GM21825 (cell line): ENCODE measurements around the gene ZDHHC11.
"Not testable (repeated sequence)": the region's sequence is repeated elsewhere in the genome, so short reads cannot be mapped to it uniquely, and the experiment has no call there.

Source experiments
- ATAC-seq: cut with Tn5 transposase; IDR thresholded peaks from one replicate; pipeline ENCODE4 v1.9.1; 2021; ENCODE audit warnings: mild to moderate bottlenecking, moderate library complexity; ENCODE audit not compliant: unreplicated experiment

Gene ZDHHC11

GRCh38 chr5:880816-881550 is 30.2 kb upstream of the ZDHHC11 start:
- no peak for ATAC-seq

GRCh38 chr5:878677-879076 is 27.9 kb upstream of the ZDHHC11 start:
- not testable (repeated sequence) for ATAC-seq

- no peak for ATAC-seq
These were observed 27.3 kb upstream of the ZDHHC11 start for GRCh38 chr5:878125-878524.

GRCh38 chr5:876398-877365 is 25.9 kb upstream of the ZDHHC11 start:
- ATAC-seq = no peak

- no peak for ATAC-seq
These were observed 25.1 kb upstream of the ZDHHC11 start for GRCh38 chr5:875931-876330.

GRCh38 chr5:873328-873727 is 22.5 kb upstream of the ZDHHC11 start:
- no peak for ATAC-seq

GRCh38 chr5:872301-872700 is 21.5 kb upstream of the ZDHHC11 start:
- no peak for ATAC-seq

GRCh38 chr5:871596-872298 is 21.0 kb upstream of the ZDHHC11 start:
- ATAC-seq = no peak

GRCh38 chr5:870956-871355 is 20.2 kb upstream of the ZDHHC11 start:
- ATAC-seq = no peak

GRCh38 chr5:868428-869135 is 17.8 kb upstream of the ZDHHC11 start:
- no peak for ATAC-seq

- no peak for ATAC-seq
These were observed 16.6 kb upstream of the ZDHHC11 start for GRCh38 chr5:867300-867870.

GRCh38 chr5:865771-866170 is 15.0 kb upstream of the ZDHHC11 start:
- no peak for ATAC-seq

- ATAC-seq = no peak
These were observed 14.4 kb upstream of the ZDHHC11 start for GRCh38 chr5:865168-865521.

GRCh38 chr5:864492-865167 is 13.8 kb upstream of the ZDHHC11 start:
- no peak for ATAC-seq

- ATAC-seq = no peak
These were observed 12.5 kb upstream of the ZDHHC11 start for GRCh38 chr5:863244-863805.

- ATAC-seq = no peak
These were observed 11.8 kb upstream of the ZDHHC11 start for GRCh38 chr5:862367-863243.

- no peak for ATAC-seq
These were observed 10.9 kb upstream of the ZDHHC11 start for GRCh38 chr5:861442-862366.
